Prostate gland (tissue), 2 donors: ENCODE data around the gene ZNF324.

ENCODE experiments used
- POLR2A ChIP-seq: fragments of 450-650 bp; IDR thresholded peaks from one replicate; pipeline ENCODE4 v1.6.1; 2016; ENCODE audit warnings: antibody characterized with exemption, mild to moderate bottlenecking
- POLR2AphosphoS5 ChIP-seq: sonication (generic); formaldehyde crosslinking; IDR thresholded peaks from one replicate; pipeline ENCODE4 v1.6.1; 2017; ENCODE audit warnings: antibody characterized with exemption
- TF ChIP-seq, protein P1 (sequence below), 4 experiments: fragments of 200-600 bp in 2 of 4; fragments of 450-650 bp in 2 of 4; sonication (generic) in 2 of 4; IDR thresholded peaks; 1 replicate in 3 of 4; 2 replicates in 1 of 4; pipeline ENCODE4 v1.5.1; 2016 to 2019; ENCODE audit warnings: antibody characterized with exemption in 4 of 4, mild to moderate bottlenecking in 2 of 4, moderate library complexity in 2 of 4

DNA sequence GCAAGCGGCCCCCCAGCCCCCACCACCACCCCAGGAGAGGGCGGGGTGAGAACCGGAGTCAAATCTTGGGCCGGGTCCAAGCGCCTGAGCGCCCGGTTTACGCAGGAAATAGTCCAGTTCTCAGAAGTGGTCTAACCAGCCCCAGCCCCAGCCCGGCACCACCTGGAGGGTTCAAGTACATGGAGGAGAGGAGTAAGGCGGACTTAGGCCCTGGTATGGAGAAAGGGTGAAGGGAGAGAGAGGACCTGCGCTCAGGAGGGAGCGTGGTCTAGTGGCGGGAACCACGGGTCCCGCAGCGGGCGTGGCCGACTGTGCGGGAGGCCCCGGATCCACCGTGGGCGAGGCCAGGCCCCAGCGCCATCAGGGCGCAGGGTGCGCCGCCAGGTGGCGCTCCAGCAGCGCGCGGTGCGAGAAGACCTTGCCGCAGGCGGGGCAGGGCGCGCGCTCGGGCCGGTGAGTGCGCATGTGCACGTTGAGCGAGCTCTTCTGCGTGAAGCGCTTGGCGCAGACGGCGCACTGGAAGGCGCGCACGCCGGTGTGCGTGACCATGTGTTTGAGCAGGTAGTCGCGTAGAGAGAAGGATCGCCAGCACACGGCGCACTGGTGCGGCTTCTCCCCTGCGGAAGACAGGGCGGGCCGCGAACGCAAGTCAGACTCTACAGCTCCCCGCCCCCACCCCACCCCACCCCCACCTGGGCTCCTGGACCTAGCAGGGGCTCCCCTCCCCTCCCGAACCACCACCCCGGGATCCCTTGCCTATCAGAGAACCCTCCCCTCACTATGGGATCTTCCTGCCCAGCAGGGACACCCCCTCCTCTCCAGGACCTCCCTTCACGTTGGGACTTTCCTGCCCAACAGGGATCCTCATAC is 47.0 kb downstream of the ZNF324 start:
- TF ChIP-seq, protein P1, sequence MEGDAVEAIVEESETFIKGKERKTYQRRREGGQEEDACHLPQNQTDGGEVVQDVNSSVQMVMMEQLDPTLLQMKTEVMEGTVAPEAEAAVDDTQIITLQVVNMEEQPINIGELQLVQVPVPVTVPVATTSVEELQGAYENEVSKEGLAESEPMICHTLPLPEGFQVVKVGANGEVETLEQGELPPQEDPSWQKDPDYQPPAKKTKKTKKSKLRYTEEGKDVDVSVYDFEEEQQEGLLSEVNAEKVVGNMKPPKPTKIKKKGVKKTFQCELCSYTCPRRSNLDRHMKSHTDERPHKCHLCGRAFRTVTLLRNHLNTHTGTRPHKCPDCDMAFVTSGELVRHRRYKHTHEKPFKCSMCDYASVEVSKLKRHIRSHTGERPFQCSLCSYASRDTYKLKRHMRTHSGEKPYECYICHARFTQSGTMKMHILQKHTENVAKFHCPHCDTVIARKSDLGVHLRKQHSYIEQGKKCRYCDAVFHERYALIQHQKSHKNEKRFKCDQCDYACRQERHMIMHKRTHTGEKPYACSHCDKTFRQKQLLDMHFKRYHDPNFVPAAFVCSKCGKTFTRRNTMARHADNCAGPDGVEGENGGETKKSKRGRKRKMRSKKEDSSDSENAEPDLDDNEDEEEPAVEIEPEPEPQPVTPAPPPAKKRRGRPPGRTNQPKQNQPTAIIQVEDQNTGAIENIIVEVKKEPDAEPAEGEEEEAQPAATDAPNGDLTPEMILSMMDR (IDR thresholded peaks at IDR 0.05) = peak; percentile 90 to 98 (median 96)
- peak; percentile 72 for TF ChIP-seq POLR2AphosphoS5
- no peak for TF ChIP-seq POLR2A
